Inflammatory macrophage (primary cell): Measurements from ENCODE around the gene MTIF3.
"Not testable (repeated sequence)": the region's sequence is repeated elsewhere in the genome, so short reads cannot be mapped to it uniquely, and the experiment has no call there.

Experiments
- DNase-seq, 2 donors: peaks; one replicate each; pipeline ENCODE4 v3.0.0-alpha.2; 2020 to 2022

Gene MTIF3

DNA sequence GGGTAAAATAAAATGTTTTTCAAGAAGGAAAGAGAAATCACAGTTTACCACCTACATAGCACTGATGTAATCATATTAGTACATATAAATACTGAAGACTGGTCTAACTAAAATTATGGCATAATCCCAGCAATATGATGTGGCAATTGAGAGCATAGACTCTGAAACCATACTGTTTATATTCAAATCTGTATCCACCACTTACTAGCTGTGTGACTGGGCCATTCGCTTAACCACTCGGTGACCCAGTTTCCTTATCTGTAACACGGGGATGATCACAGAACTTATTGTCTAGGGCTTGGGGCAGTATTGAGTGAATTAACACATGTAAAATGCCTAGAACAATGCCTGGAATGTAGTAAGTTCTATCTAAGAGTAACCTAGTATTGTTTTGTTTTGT lies 39.0 kb downstream of the MTIF3 start:
- peak in 1 of 2 donors; percentile 41 for DNase-seq

DNA sequence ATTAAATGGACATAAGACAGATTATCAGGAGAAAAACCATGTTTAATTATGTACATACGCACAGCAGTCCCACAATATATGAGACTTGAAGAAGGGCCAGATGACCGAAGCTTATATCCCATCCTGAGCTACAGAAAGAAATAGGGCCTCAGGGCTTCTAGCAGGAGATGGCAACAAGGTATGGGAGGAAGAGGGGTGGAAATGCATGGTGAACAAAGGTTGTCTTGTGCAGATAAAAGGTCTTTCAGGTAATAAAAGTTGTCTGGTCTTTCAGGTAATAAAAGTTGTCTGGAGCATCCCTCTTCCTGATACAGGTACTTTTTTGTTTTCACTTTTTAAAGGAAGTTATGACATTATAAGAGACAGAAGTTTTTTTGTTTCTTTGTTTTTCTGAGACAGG lies 41.4 kb downstream of the MTIF3 start:
- DNase-seq, result no peak

DNA sequence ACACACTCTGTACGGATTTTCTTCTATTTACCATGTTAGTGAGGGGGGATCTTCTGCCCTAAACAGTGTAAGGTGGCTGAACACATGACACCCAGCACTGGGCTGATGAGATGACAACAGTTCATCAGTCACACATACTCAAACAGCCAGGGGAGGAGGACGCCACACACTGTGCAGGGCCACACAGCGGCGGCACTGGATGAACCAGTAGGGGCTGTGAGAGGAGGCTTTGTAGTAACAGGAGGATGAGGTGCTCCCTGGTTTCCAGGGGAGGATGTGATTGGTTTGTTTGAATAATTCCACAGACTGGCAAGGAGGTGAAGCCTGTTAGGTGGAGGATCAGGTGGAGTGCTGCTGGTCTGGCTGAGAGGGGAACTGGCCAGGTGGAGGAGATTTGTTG lies 42.3 kb downstream of the MTIF3 start:
- DNase-seq, result no peak

DNA sequence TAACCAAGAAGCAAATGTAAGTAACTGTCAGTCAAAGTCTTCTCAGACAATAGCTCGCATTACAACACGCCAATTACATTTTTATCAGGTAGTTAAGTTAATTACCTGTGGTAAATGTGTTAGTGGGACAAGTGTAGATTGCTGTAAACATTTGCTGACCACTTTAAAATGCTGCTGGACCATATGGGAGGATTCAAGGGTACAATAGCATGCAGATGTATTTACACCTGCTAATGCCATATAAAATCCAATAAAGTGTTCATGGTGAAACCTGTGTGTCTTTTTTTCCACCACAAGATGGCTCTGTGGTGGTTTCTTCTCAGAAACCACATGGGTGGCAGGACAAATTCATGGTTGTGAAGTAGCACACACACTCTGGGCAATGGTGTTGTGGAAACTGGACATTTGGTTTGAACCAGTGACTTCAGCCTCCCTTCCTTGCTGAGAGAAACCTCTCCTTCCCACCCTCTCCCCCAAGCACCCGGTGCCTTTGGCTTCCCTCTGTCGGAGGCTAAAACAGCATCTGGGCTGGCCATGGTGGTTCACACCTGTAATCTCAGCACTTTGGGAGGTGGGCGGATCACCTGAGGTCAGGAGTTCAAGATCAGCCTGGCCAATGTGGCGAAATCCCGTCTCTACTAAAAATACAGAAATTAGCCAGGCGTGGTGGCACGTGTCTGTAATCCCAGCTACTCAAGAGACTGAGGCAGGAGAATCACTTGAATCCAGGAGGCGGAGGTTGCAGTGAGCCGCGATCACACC lies 44.0 kb downstream of the MTIF3 start:
- DNase-seq, result peak; percentile 66 to 67

DNA sequence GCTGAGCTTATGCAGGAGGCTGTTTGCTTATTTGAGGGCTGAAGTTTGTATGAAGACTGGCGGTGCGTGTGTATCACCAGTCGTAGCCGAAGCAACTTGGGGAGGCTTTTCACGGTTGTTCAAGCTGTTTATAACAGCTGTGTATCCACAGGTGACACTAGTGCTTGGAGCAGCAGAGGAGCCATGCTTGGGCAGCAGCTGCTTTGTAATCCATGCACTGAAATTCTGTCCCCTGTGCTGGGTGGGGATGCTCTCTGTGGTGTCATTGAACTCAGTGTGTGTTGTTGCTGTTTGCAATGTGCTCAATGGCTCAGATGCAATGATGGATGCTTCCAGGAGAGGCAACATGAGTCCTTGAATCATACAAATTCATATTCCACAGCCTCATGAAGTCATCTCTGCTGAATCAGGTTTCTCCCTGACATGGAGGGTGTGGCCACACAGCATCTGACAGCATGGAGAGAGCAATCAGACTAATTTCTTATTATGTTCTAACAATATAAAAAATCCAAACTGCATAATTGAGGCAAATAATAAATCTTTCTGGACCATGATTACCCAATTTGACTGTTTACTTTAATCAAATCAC lies 44.7 kb downstream of the MTIF3 start:
- no peak for DNase-seq

DNA sequence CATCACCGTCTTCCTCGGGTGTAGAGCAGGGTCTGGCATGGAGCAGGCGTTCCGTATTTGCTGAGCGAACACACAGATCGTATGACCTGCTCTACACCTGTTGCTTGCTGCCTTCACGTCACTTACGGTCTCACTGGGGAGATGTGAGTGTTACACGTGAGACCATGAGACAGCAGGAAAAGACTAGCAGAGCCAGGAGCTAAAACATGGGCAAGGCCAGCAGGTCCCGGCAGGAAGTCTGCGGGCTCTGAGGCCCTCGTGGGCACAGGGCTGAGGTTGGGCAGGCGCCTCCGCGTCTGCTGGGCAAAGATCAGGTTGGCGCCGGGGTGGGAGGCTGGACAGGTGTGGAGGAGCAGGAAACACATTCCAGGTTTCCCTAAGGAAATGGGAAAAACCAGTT lies 45.7 kb downstream of the MTIF3 start:
- DNase-seq, result no peak

DNA sequence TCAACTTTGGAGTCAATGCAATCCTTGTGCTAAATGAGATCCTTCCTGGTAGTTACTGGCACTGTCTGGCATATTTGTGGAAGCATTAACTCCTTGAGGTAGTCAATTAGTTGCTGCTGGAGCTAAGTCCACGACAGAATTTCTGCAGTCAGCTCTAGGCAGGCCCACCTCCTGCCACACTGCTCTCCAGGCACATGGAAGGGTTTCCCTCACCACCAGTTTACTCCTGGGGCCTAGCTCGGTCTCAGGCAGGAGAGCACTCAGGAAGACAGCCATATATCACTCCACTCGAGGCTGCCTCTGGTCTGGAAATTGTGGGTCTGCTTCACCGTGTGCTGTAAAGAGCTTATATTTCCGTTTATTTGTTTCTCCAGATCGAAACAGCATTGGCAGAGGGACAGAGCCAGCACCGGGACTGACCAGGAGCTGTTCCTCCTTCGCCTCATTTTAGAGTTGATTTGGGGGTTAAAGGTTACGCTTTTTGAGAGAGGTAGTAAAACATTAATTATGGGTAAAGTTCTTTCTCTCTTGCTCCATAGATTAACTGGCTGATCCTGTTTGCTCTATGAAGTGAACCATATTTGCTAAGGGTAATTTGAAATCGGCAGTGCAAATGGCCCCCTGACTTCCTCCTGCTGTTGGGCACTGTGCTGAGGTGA lies 46.5 kb downstream of the MTIF3 start:
- no peak for DNase-seq

DNA sequence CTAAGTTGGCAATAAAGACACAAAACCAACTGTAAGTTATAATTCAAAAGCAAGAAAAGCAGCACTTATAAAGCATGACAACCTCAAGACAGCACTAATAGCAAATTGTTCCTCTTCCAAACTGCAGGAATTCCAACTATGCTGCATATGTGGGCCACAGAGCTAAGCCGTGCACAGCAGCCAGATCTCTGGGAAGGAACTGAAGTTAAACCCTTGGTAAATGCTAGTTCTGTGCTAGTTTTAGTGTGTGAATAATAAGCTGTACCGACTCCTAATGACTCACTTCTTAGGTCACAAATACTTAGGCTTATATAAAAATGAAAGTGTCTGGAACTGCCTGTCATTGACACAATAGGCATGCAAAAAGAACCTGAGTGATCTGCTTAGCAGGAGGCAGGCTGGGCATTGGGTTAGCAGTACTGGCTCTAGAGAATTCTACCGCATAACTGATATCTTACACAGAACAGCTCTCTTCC lies 47.1 kb downstream of the MTIF3 start:
- no peak for DNase-seq

DNA sequence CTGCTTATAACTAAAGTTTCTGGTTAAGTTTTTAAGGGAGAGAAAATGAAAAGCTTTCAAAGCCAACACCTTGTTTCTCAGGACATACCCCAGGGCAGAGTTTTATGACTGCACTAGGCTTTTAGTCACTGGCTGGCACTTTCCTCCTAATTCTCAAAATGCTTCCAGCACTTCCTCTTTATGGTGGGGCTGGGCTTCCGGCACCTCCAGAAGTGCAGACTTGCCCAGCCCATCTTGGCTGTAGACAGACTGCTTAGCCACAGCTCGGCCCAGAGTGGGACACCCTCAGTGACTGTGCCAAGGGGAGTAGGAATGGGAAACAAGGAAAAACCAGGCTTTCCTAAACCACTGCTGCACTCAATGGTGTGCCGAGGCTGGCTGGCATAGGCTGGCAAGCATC lies 49.2 kb downstream of the MTIF3 start:
- peak; percentile 63 to 78 for DNase-seq

DNA sequence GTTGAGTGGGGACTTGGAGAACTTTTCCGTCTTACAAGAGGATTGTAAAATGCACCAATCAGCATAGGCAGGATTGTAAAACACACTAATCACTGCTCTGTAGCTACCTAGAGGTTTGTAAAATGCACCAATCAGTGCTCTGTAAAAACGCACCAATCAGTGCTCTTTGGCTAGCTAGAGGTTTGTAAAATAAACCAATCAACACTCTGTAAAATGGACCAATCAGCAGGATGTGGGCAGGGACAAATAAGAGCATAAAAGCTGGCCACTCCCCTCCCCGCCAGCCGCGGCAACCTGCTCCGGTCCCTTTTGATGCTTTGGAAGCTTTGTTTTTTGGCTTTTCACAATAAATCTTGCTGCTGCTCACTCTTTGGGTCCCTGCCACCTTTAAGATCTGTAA lies 50.0 kb downstream of the MTIF3 start:
- not testable (repeated sequence) for DNase-seq

DNA sequence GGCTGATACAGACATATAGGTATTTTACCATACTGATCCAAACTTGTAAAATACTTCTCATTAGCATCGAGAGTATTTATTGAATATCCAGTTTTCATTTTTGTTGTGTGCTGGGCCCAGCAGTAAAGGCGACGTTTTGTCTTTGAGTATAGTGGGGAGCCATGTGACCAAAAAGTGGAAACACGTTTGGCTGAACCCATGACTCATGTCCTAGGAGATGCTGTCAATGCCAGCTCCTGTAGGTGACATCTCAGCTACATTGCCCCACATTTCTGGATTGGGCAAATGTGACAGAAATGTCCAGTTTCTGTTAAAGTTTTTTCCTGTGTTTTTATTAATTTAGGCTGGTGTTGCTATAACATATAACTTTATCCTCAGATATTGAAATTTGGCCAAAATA lies 52.0 kb downstream of the MTIF3 start:
- DNase-seq, result peak; percentile 10 to 13

DNA sequence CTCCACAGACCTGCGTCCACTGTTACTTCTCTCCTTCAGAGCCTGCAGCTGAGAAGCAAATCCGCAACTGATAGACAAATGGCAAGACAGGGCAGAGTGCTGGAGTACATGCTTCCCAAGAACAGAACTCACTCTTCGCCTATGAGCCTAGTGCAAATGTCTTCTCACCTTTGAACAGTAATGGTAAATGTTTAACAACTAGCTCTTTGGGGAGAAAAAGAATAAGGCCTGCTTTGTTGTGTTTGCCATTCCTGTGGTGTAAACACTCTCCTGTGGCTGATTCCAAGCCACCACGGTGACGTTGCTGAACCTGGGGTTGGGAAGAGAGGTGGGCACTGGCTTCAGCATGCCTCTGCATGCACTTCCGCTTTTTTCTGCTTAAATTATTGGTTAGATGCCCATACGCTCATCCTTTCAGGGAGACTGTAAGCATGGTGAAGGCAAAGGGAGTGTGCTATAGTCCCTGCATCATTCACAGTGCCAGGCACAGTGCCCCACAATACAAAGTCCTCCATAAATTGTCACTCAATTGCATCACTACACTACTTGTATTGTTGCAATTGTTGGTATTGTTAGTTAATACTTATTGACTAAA lies 54.0 kb downstream of the MTIF3 start:
- no peak for DNase-seq

DNA sequence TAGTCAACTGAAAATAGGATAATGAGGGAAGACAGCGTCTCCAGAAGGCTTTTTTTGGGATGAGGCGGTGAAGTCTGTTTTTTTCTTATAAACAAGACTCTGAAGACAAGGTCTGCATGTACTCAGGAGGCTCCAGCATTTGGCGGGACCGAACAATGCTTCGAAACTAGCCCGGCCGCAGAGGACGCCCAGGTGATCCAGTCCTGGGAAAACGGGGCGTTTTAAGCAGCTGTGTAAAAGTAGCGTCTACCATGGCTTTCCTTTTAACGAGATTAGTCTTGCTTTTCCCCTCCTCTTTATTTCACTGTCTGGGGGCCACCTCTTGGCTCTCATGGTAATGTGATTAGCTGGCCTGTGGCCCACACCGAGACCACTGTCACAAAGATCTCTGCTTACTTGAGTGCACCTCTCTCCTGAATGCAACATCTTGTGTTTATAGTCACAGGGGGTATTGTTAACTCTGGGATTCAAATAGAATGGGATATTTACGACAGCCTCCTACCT lies 55.3 kb downstream of the MTIF3 start:
- DNase-seq, result no peak

DNA sequence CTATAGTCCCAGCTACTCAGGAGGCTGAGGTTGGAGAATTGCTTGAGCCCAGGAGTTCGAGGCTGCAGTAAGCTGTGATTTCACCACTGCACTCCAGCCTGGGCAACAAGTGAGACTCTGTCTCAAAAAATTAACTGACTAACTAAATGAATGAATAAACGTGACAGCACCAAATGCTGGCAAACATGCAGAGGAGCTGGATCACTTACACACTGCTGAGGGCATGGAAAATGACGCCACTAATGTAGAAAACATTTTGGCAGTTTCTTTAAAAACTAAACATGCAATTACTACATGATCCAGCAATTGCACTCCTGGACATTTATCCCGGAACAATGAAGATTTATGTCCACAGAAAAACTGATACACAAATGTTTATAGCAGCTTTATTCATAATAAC lies 57.3 kb downstream of the MTIF3 start:
- no peak for DNase-seq

DNA sequence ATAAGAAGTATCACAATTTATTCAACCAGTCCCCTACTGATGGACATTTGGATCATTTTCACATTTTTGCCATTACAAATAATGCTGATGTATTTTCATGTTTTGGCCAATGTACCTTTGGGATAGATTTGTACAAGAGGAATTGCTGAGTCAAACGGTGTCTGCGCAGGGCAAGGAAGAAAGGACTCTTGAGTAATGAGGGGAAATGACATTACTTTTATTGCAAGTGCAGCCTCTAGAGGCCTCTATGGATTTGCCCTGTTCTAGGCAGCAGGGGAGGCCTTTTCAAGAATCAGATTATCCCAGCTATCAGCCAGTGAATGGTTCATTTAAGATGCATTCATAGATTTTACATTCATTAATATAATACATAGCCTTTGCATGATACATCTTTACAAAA lies 58.9 kb downstream of the MTIF3 start:
- peak; percentile 41 to 47 for DNase-seq

DNA sequence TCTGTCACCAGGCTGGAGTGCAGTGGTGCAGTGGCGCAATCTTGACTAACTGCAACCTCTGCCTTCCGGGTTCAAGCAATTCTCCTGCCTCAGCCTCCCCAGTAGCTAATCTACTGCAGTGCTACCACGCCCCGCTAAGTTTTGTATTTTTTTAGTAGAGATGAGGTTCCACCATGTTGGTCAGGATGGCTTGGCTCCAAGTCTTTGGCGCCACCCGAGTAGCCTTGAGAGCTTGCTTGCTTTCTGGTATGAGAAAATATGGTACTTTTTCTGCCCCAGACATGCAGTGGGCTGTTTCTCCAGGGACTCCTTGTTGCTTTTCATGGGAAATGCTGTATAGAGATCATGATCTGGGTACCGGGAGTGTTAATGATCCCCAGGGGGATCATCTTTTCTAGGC lies 60.5 kb downstream of the MTIF3 start:
- no peak for DNase-seq

DNA sequence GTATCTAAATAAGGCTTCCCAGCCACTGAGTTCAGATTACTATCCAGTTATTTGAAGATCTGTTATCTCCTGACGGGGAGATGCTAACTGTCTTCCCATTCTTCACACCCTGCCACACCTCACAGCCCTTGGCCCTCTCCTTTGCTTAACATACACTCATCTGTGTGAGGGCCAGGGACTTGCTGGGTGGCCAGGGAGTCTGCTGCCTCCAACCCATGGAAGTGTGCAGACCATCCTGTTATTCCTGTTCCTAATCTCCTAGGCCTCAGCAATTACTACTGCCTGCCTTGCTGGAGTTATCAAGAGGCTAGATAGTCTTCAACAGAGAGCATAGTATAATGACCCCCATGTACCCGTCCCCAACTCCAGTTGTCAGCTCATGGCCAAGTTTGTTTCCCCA lies 62.1 kb downstream of the MTIF3 start:
- DNase-seq, result no peak
